B cell (primary cell): ENCODE data around the gene RBPJL. TPM values are rescaled to one million over a fixed set of nuclear protein-coding genes. Genes with fewer than 3 reads are reported as not detected.

Experiments
- ATAC-seq: fragments of 200-7000 bp; cut with Tn5 transposase; one replicate; pipeline ENCODE4 v1.10.0; 2021; ENCODE audit warnings: low read depth, mild to moderate bottlenecking, moderate number of reproducible peaks, moderate library complexity
- CTCF ChIA-PET: fragments of 350-600 bp; sonication (Branson Sonifier 250); formaldehyde crosslinking; loops from one replicate; lab custom pipeline; 2021; ENCODE audit warnings: antibody characterized with exemption, inconsistent platforms; lab: Charles Lee
- POLR2A ChIA-PET: fragments of 350-600 bp; sonication (Branson Sonifier 250); formaldehyde crosslinking; loops from one replicate; lab custom pipeline; 2021; ENCODE audit warnings: antibody characterized with exemption; lab: Charles Lee
- DNase-seq: peaks from one replicate; pipeline ENCODE4 v3.0.0; 2013
- H2AFZ ChIP-seq: 2 replicates; pipeline ENCODE4 v1.6.1; 2012; ENCODE audit warnings: mild to moderate bottlenecking, low read depth, low read length; ENCODE audit not compliant: insufficient read depth, poor library complexity, severe bottlenecking
- H3K27ac ChIP-seq, 2 donors: 1 replicate in 1 of 2; 2 replicates in 1 of 2; pipeline ENCODE4 v1.5.1; 2012 to 2013; ENCODE audit warnings: low read length in 2 of 2, mild to moderate bottlenecking in 2 of 2, moderate library complexity in 1 of 2
- H3K27me3 ChIP-seq, 4 experiments: fragments of 200-600 bp in 1 of 4; sonication (generic) in 1 of 4; replicated peaks in 1 of 4; 1 replicate in 2 of 4; 2 replicates in 2 of 4; pipeline versions ENCODE4 v1.6.1 to v1.7.0; 2013 to 2016; ENCODE audit warnings: low read length in 3 of 4, mild to moderate bottlenecking in 2 of 4, mixed read lengths in 1 of 4, moderate library complexity in 1 of 4; ENCODE audit not compliant: insufficient read depth in 4 of 4, control insufficient read depth in 3 of 4; ENCODE audit errors: control extremely low read depth in 1 of 4
- H3K36me3 ChIP-seq, 2 experiments: replicated peaks in 1 of 2; 1 replicate in 1 of 2; 2 replicates in 1 of 2; pipeline versions ENCODE4 v1.6.1 to v1.7.1; 2013; ENCODE audit warnings: low read length in 1 of 2; ENCODE audit not compliant: insufficient read depth in 2 of 2, control insufficient read depth in 1 of 2; ENCODE audit errors: control extremely low read depth in 1 of 2, extremely low read depth in 1 of 2
- H3K4me1 ChIP-seq, 2 donors: fragments of 200-600 bp in 1 of 2; sonication (generic) in 1 of 2; 1 replicate in 1 of 2; 2 replicates in 1 of 2; pipeline versions ENCODE4 v1.5.1 to v1.6.1; 2013 to 2017; ENCODE audit warnings: low read length in 2 of 2; ENCODE audit not compliant: control insufficient read depth in 2 of 2, insufficient read depth in 2 of 2
- H3K4me2 ChIP-seq: replicated peaks from 2 replicates; pipeline ENCODE3; 2012; ENCODE audit warnings: mild to moderate bottlenecking, low read depth, low read length; ENCODE audit not compliant: poor library complexity, severe bottlenecking
- H3K4me3 ChIP-seq, 5 experiments: fragments of 200-600 bp in 1 of 5; sonication (generic) in 1 of 5; 1 replicate in 3 of 5; 2 replicates in 2 of 5; pipeline versions ENCODE4 v1.5.1 to v1.7.0; 2011 to 2016; ENCODE audit warnings: low read length in 4 of 5, mild to moderate bottlenecking in 4 of 5, low read depth in 2 of 5, control low read depth in 1 of 5, moderate library complexity in 1 of 5; ENCODE audit not compliant: insufficient read depth in 1 of 5; ENCODE audit errors: control extremely low read depth in 1 of 5, extremely low read depth in 1 of 5
- H3K79me2 ChIP-seq: fragments of 200-600 bp; sonication (generic); one replicate; pipeline ENCODE4 v1.6.0; 2016; ENCODE audit warnings: low read length; ENCODE audit not compliant: control insufficient read depth, insufficient read depth
- H3K9ac ChIP-seq: fragments of 200-600 bp; sonication (generic); 2 replicates; pipeline ENCODE4 v1.6.1; 2017; ENCODE audit warnings: mild to moderate bottlenecking, low read length, moderate library complexity
- H3K9me3 ChIP-seq, 3 donors: one replicate each; pipeline versions ENCODE4 v1.6.1 to v1.7.1; 2013; ENCODE audit warnings: low read length in 2 of 3; ENCODE audit not compliant: control insufficient read depth in 2 of 3, insufficient read depth in 1 of 3; ENCODE audit errors: control extremely low read depth in 1 of 3
- H4K20me1 ChIP-seq: 2 replicates; pipeline ENCODE4 v1.6.0; 2012; ENCODE audit warnings: mild to moderate bottlenecking, low read length; ENCODE audit not compliant: insufficient read depth, control insufficient read depth, poor library complexity, severe bottlenecking
- H3K27ac Mint-ChIP-seq: one replicate; pipeline ENCODE4 v1.8.0; 2021; ENCODE audit warnings: mixed read lengths
- H3K27me3 Mint-ChIP-seq: one replicate; pipeline ENCODE4 v1.8.0; 2021; ENCODE audit warnings: mixed read lengths
- H3K4me1 Mint-ChIP-seq: one replicate; pipeline ENCODE4 v1.8.0; 2021; ENCODE audit warnings: mixed read lengths
- H3K4me3 Mint-ChIP-seq: one replicate; pipeline ENCODE4 v1.8.0; 2021; ENCODE audit warnings: mixed read lengths
- H3K9me3 Mint-ChIP-seq: one replicate; pipeline ENCODE4 v1.8.0; 2022; ENCODE audit warnings: mixed read lengths; ENCODE audit not compliant: insufficient read depth
- CTCF ChIP-seq: fragments of 200-600 bp; IDR thresholded peaks from one replicate; pipeline ENCODE4 v1.8.0; 2022; ENCODE audit warnings: antibody characterized with exemption, mild to moderate bottlenecking
- EZH2 ChIP-seq: IDR thresholded peaks from 2 replicates; pipeline ENCODE4 v1.6.1; 2012; ENCODE audit warnings: borderline replicate concordance, low read depth, mild to moderate bottlenecking, moderate library complexity, low read length; ENCODE audit not compliant: insufficient read depth, poor library complexity, severe bottlenecking
- WGBS: methylation state at CpG from one replicate; pipeline ENCODE4 v1.1.5; 2013; ENCODE audit warnings: missing lambda C conversion rate; ENCODE audit not compliant: insufficient coverage; 5-methylcytosine and 5-hydroxymethylcytosine counted together
- intact Hi-C: fragments of 100-400 bp; cut with micrococcal nuclease; formaldehyde crosslinking; loops from one replicate; pipeline ENCODE4 v1.10.0; 2022
- polyA plus RNA-seq: library from polyadenylated mRNA; depleted of rRNA; stranded (reverse); fragments of >200 nt; gene quantifications from 2 replicates; pipeline ENCODE4 v1.2.3, GENCODE V29; 2012
- total RNA-seq, 2 donors: library from RNA; stranded (reverse); fragments of 120-200 nt in 1 of 2; gene quantifications; 1 replicate in 1 of 2; 2 replicates in 1 of 2; pipeline versions ENCODE4 v1.2.3 to v1.2.4, GENCODE V29; 2013 to 2022

Gene RBPJL
- total and polyA plus RNA-seq, 2 donors (not counting 1 experiment from before 2014, with no cell fraction given) = not detected

- no peak overlapping the region for H3K9ac ChIP-seq
- H3K79me2 ChIP-seq = no peaks in the 10 kb centered on the region
- TF ChIP-seq EZH2 (no peak), CTCF (no peak)
- POLR2A ChIA-PET = no interaction called here
- no peak for DNase-seq
- Mint-ChIP-seq H3K27ac (no peak overlapping the region), H3K9me3 (no peaks in the 10 kb centered on the region), H3K4me1 (peaks cover 26% of the 10 kb centered on the region), H3K4me3 (no peak overlapping the region), H3K27me3 (peaks cover 39% of the 10 kb centered on the region)
- H3K36me3 ChIP-seq = no peaks in the 10 kb centered on the region
- H3K9me3 ChIP-seq = peaks cover 0 to 15% (median 2%) of the 10 kb centered on the region in 3 donors
- CTCF ChIA-PET = interaction anchor here (1.0 to 7.9 kb wide), 6 partner anchors 25 to 458 kb away, joined by 3 to 135 read pairs (median 11); no protein-coding TSS in a partner anchor
- H3K4me1 ChIP-seq = peaks cover 43 to 49% of the 10 kb centered on the region in 2 donors
- H3K4me2 ChIP-seq = peak overlapping the region; percentile 42
- intact Hi-C loops = no loop called here
- WGBS = 28% methylated on average over 65 of the region's 71 CpGs
- H3K27me3 ChIP-seq = peaks cover 0 to 53% (median 18%) of the 10 kb centered on the region in 4 experiments
- no peak for ATAC-seq
- H4K20me1 ChIP-seq = no peaks in the 10 kb centered on the region
- H2AFZ ChIP-seq = peak overlapping the region; percentile 2
- no peak overlapping the region for H3K4me3 ChIP-seq
- no peak overlapping the region for H3K27ac ChIP-seq
Measured at GRCh38 chr20:45316150-45317080, 9.8 kb downstream of the RBPJL start.

- Histone ChIP-seq H3K36me3 (no peaks in the 10 kb centered on the region), H3K9ac (no peak overlapping the region), H3K27me3 (peaks cover 0 to 40% (median 14%) of the 10 kb centered on the region in 4 experiments), H3K4me2 (no peak overlapping the region), H3K27ac (no peak overlapping the region), H2AFZ (no peak overlapping the region), H3K4me3 (no peak overlapping the region), H3K4me1 (peaks cover 37 to 44% of the 10 kb centered on the region in 2 donors), H3K79me2 (no peaks in the 10 kb centered on the region), H3K9me3 (peaks cover 0 to 12% (median 3%) of the 10 kb centered on the region in 3 donors), H4K20me1 (no peaks in the 10 kb centered on the region)
- no peak overlapping the region for H3K27ac Mint-ChIP-seq
- no peak for DNase-seq
- intact Hi-C loops = loop anchor here (2.0 kb wide), 2 partner anchors 51 to 119 kb away; no protein-coding TSS in a partner anchor
- TF ChIP-seq EZH2 (no peak), CTCF (no peak)
- ATAC-seq = no peak
- peaks cover 29% of the 10 kb centered on the region for H3K27me3 Mint-ChIP-seq
- POLR2A ChIA-PET = no interaction called here
- no peaks in the 10 kb centered on the region for H3K9me3 Mint-ChIP-seq
- peaks cover 24% of the 10 kb centered on the region for H3K4me1 Mint-ChIP-seq
- CTCF ChIA-PET = interaction anchor here (0.7 to 7.9 kb wide), 10 partner anchors 18 to 450 kb away, joined by 3 to 135 read pairs (median 6); partner anchors contain the start of gene SDC4
- 80% methylated on average over 1 of the region's 3 CpGs for WGBS
- H3K4me3 Mint-ChIP-seq = no peak overlapping the region
Measured at GRCh38 chr20:45317826-45318225, 11.2 kb downstream of the RBPJL start.
